ES-I3 (cell line): ENCODE data around the gene KAZN.

Source experiments
- H3K36me3 ChIP-seq: 2 replicates; pipeline ENCODE4 v1.6.1; 2013; ENCODE audit warnings: mild to moderate bottlenecking, low read length, control low read depth, moderate library complexity; ENCODE audit not compliant: insufficient read depth
- H3K4me1 ChIP-seq: 2 replicates; pipeline ENCODE4 v1.6.1; 2013; ENCODE audit warnings: mild to moderate bottlenecking, control low read depth, low read length; ENCODE audit not compliant: insufficient read depth
- H3K9ac ChIP-seq: 2 replicates; pipeline ENCODE4 v1.6.1; 2013; ENCODE audit warnings: low read depth, mild to moderate bottlenecking, low read length, moderate library complexity
- H3K9me3 ChIP-seq: 2 replicates; pipeline ENCODE4 v1.6.1; 2013; ENCODE audit warnings: mild to moderate bottlenecking, low read length, moderate library complexity; ENCODE audit not compliant: control insufficient read depth, insufficient read depth

Gene KAZN

GRCh38 chr1:14924455-14925331 lies 326.2 kb downstream of the KAZN start:
- Histone ChIP-seq H3K9ac (peak overlapping the region; percentile 66), H3K9me3 (no peaks in the 10 kb centered on the region), H3K36me3 (no peaks in the 10 kb centered on the region), H3K4me1 (0 out of 2 replicates have a peak, but pooled peaks cover 8% of the 10 kb centered on the region)

GRCh38 chr1:14925336-14926136 lies 327.1 kb downstream of the KAZN start:
- Histone ChIP-seq H3K36me3 (no peaks in the 10 kb centered on the region), H3K4me1 (0 out of 2 replicates have a peak, but pooled peaks cover 8% of the 10 kb centered on the region), H3K9ac (peak overlapping the region; percentile 66), H3K9me3 (no peaks in the 10 kb centered on the region)

- Histone ChIP-seq H3K9ac (no peak overlapping the region), H3K9me3 (no peaks in the 10 kb centered on the region), H3K4me1 (0 out of 2 replicates have a peak, but pooled peaks cover 8% of the 10 kb centered on the region), H3K36me3 (no peaks in the 10 kb centered on the region)
These were observed 327.7 kb downstream of the KAZN start for GRCh38 chr1:14926229-14926628.

GRCh38 chr1:14926818-14927575 lies 328.5 kb downstream of the KAZN start:
- Histone ChIP-seq H3K9ac (no peak overlapping the region), H3K36me3 (no peaks in the 10 kb centered on the region), H3K4me1 (0 out of 2 replicates have a peak, but pooled peaks cover 8% of the 10 kb centered on the region), H3K9me3 (no peaks in the 10 kb centered on the region)

- Histone ChIP-seq H3K4me1 (0 out of 2 replicates have a peak, but pooled peaks cover 8% of the 10 kb centered on the region), H3K9me3 (no peaks in the 10 kb centered on the region), H3K9ac (no peak overlapping the region), H3K36me3 (no peaks in the 10 kb centered on the region)
These were observed 329.9 kb downstream of the KAZN start for GRCh38 chr1:14928412-14928811.

- no peaks in the 10 kb centered on the region for H3K36me3 ChIP-seq
- no peaks in the 10 kb centered on the region for H3K9me3 ChIP-seq
- no peak overlapping the region for H3K9ac ChIP-seq
- 0 out of 2 replicates have a peak, but pooled peaks cover 8% of the 10 kb centered on the region for H3K4me1 ChIP-seq
These were observed 330.5 kb downstream of the KAZN start for GRCh38 chr1:14928886-14929546.

GRCh38 chr1:14929547-14930246 lies 331.2 kb downstream of the KAZN start:
- Histone ChIP-seq H3K9ac (no peak overlapping the region), H3K9me3 (no peaks in the 10 kb centered on the region), H3K36me3 (no peaks in the 10 kb centered on the region), H3K4me1 (0 out of 2 replicates have a peak, but pooled peaks cover 8% of the 10 kb centered on the region)

GRCh38 chr1:14930247-14930965 lies 331.9 kb downstream of the KAZN start:
- Histone ChIP-seq H3K4me1 (0 out of 2 replicates have a peak, but pooled peaks cover 6% of the 10 kb centered on the region), H3K9ac (no peak overlapping the region), H3K9me3 (no peaks in the 10 kb centered on the region), H3K36me3 (no peaks in the 10 kb centered on the region)

- no peak overlapping the region for H3K9ac ChIP-seq
- H3K9me3 ChIP-seq = no peaks in the 10 kb centered on the region
- H3K36me3 ChIP-seq = no peaks in the 10 kb centered on the region
- no peaks in the 10 kb centered on the region for H3K4me1 ChIP-seq
These were observed 333.7 kb downstream of the KAZN start for GRCh38 chr1:14932034-14932638.

- peaks cover 3% of the 10 kb centered on the region; the same call in 1 of the 2 replicates for H3K4me1 ChIP-seq
- H3K9me3 ChIP-seq = no peaks in the 10 kb centered on the region
- no peak overlapping the region for H3K9ac ChIP-seq
- H3K36me3 ChIP-seq = no peaks in the 10 kb centered on the region
These were observed 336.4 kb downstream of the KAZN start for GRCh38 chr1:14934867-14935266.

GRCh38 chr1:14936815-14937214 lies 338.3 kb downstream of the KAZN start:
- Histone ChIP-seq H3K36me3 (no peaks in the 10 kb centered on the region), H3K9ac (no peak overlapping the region), H3K4me1 (peaks cover 9% of the 10 kb centered on the region), H3K9me3 (no peaks in the 10 kb centered on the region)

- Histone ChIP-seq H3K4me1 (peaks cover 12% of the 10 kb centered on the region), H3K36me3 (no peaks in the 10 kb centered on the region), H3K9me3 (no peaks in the 10 kb centered on the region), H3K9ac (no peak overlapping the region)
These were observed 338.9 kb downstream of the KAZN start for GRCh38 chr1:14937288-14937949.
